Right kidney (tissue), 1 donor: Measurements from ENCODE around the gene C11orf91.
"Not testable (repeated sequence)": the region's sequence is repeated elsewhere in the genome, so short reads cannot be mapped to it uniquely, and the experiment has no call there.

ENCODE experiments used
- DNase-seq: peaks from one replicate; pipeline ENCODE4 v3.0.0-alpha.2; 2016

The C11orf91 gene

GRCh38 chr11:33721984-33722383 is 21.4 kb upstream of the C11orf91 start:
- DNase-seq: no peak

DNA sequence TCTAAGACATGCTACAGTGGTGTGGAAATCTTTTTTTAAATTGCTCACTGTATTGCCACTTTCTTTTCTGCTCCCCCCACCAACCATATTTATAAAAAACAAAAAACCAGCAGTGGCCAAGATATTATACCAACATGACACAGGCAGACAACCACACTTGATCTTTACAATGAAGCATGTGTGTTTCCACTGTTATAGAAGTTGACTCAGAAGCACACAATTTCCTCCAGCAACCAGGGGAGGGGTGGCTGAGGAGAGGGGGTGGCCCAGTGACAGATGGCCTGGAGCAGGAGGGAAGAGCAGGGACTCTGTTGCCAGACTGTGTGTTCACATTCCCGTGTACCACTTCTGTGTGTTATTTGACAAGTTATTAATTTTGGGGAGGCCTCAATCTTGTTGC is 20.8 kb upstream of the C11orf91 start:
- DNase-seq: no peak

DNA sequence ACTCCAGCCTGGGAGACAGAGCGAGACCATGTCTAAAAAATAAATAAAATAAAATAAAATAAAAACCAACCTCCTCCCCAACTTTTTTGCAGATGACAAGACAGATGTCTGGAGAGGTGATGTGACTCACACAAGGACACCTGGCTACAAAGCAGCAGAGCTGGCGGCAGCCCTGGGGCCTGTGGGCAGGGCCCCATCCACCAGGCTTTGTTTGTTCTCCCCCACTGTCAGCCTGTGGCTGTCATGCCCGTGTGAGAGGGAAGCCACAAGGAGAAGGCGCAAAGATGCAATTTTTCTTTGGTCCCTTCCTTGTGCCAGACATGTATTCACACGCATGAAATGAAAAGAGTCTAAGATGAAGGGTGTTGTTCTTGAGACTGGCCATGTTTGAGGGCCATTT is 19.0 kb upstream of the C11orf91 start:
- no peak for DNase-seq

- no peak for DNase-seq
Measured at GRCh38 chr11:33718440-33718839, 17.8 kb upstream of the C11orf91 start.

DNA sequence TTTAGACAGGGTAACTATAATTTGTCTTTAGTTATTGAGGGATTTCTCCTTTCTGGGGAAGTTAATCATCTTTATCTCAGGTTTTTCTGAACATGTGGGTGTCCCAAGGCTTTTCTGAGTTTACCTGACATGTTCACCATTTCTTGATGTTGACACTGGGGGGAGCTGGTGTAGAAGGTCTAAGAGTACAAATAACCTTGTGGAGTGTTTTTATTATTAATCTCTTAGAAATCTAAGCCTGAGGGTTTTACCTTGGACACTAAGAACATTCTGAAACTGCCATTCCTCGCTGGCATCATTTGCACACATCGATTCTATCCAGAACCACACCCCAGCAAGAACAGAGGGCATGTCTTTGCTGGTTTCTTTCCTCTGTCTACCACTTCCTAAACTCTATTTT is 15.6 kb upstream of the C11orf91 start:
- no peak for DNase-seq

DNA sequence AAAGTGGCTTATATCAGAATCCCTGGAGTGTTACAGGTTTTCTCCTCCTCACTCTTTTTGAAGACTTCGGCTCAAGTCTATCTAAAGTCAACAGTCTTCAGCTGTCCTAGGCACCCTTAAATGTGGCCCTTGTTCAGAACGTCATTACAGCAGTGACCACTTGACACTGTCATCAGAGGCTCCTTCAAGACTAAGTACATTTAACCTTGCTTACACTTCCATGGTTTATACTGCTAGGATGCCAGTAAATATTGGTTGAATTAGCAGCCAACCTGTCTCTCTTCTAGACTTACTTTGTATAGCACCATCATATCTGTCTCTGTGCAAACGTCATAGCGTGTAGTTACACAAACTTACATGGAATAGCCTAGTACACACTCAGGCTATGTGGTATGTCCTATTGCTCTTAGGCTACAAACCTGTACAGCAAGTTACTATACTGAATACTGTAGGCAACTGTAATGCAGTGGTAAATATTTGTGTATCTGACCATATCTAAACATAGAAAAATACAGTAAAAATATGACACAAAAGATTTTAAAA is 13.3 kb upstream of the C11orf91 start:
- no peak for DNase-seq

GRCh38 chr11:33713151-33713855 is 12.7 kb upstream of the C11orf91 start:
- no peak for DNase-seq

- no peak for DNase-seq
Measured at GRCh38 chr11:33712436-33712835, 11.8 kb upstream of the C11orf91 start.

- no peak for DNase-seq
Measured at GRCh38 chr11:33709466-33709865, 8.8 kb upstream of the C11orf91 start.

- DNase-seq: no peak
Measured at GRCh38 chr11:33708985-33709384, 8.4 kb upstream of the C11orf91 start.

DNA sequence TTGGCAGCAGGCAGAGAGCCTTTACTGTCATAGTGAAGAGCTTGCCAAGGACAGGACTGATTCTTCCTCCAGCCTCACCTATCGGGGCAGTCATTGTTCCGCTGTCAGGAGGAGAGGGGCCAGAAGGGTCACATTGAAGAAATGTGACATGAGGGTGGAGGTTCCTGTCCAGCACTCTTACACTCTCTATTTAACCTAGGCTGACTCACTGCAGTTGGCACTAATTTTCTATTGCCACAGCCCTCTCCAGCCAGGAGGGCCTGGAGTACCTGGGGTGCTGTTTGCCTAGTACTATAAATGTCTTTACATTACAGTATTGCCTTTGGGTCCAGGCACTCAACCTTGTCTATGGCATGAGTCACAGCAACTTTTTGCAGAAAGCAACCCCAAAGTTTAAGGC is 7.2 kb upstream of the C11orf91 start:
- not testable (repeated sequence) for DNase-seq

DNA sequence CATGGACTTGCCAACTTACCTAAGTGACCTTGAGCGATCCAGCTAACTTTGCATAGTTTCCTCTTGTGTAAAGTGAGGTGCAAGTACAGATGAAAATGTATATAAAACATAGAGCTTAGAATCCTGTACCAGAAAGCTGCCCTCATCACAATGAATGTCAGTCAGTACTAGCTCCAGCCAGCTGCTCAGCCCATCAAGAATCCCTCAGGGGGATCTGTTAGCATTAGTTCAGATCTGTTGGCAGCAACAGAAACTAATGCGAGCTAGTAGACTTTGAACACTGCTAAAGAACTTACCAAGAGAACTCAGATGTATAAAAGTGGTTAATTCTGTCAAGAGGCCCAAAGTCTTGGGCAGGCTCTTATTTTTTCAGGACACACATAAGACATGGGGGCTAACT is 6.3 kb upstream of the C11orf91 start:
- DNase-seq: no peak

DNA sequence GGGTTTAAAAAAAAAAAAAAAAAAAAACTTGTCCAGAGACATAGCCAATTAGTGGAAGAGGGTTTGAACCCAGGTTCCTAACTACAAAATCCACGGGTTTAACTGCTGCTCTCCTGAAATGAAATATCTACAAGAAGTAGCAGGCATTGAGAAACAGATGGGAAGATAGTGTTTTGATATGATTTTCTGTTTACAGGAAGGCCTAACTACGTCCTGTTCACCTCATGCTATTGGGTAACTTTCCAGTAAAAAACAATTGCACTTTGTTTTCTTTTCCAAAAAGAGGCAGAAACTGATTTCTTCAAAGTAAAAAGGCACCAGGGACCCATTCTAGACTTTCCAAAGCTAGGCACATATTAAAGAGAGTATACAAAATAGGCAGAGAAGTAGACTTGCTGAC is 5.9 kb upstream of the C11orf91 start:
- no peak for DNase-seq

DNA sequence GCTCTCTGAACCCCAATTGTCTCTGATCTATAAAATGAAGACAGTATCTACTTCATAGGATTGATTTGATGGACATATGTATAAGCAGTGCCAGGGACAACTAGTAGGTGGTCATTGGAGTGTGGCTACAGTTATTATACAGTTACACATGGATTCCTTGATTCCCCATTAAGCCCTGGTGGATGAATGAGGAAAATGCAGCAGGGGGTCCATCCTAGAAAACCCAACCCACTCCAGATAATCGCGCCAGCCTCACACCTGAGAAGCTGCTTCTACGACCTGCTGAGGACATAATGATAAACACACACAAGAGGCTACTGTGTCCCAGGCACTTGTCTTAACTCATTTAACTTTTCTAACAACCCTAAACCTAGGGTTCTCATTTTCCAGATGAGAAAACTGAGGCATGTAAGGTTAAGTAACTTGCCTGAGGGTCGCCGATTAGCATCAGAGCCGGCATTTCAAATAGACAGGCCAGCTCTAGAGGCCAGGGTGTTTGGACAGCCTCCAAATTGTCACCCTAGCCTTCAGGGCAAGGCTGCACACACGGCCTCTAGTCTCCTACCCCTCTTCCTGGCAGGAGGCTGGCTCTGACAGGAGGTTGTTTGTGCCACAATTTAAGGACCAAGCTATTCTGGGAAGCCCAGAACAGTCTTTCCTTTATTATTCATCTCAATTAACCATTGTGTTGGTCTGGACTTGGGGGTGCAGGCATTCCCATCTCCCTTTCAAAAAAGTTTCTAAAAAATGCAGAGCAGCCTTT is 3.8 kb upstream of the C11orf91 start:
- no peak for DNase-seq

- no peak for DNase-seq
Measured at GRCh38 chr11:33703788-33704187, 3.2 kb upstream of the C11orf91 start.

DNA sequence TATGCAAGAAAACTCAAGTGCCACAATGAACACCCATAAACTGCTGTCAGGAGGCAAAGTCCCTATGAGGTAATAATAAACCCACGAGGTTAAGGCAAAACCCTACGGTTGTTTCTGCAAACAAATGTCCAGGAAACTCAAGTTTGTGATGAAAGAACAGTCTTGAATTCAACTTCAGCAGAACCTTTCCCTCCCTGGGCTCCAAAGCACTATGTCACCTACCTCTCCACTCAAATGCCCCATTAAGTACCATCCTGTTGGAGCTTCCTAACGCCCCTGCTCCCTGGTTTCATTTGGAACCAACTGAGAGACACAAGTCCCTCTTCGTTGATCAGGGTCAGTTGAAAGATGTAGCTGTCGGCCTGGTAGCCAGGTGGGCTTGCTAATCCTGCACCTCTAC is 2.6 kb upstream of the C11orf91 start:
- no peak for DNase-seq

- no peak for DNase-seq
Measured at GRCh38 chr11:33701302-33702230, 940 bp upstream of the C11orf91 start.

DNA sequence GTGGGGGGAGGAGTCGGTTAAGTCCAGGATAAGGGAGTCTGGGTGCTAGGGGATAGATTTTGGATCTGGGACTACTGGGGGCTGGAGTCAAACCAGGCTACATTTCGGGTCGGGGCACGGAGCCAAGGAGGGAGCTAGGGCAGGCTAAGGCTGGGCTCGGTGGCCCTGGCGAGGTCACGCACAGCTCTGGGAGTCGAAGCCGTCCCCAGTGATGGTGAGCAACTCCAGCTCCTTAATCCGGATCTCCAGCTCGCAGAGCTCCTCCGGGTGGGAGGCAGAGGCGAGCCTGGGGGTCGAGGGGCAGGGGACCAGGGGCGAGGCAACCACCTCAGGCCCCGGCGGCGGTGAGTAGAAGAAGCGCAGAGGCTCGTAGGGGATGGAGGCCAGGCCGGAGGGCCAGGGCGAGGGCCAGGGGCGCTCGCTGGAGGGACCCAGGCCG is 544 bp downstream of the C11orf91 start:
- DNase-seq: no peak

GRCh38 chr11:33699515-33700062 is 1.0 kb downstream of the C11orf91 start:
- no peak for DNase-seq

- DNase-seq: no peak
Measured at GRCh38 chr11:33698921-33699320, 1.7 kb downstream of the C11orf91 start.

- DNase-seq: no peak
Measured at GRCh38 chr11:33697997-33698396, 2.6 kb downstream of the C11orf91 start.

DNA sequence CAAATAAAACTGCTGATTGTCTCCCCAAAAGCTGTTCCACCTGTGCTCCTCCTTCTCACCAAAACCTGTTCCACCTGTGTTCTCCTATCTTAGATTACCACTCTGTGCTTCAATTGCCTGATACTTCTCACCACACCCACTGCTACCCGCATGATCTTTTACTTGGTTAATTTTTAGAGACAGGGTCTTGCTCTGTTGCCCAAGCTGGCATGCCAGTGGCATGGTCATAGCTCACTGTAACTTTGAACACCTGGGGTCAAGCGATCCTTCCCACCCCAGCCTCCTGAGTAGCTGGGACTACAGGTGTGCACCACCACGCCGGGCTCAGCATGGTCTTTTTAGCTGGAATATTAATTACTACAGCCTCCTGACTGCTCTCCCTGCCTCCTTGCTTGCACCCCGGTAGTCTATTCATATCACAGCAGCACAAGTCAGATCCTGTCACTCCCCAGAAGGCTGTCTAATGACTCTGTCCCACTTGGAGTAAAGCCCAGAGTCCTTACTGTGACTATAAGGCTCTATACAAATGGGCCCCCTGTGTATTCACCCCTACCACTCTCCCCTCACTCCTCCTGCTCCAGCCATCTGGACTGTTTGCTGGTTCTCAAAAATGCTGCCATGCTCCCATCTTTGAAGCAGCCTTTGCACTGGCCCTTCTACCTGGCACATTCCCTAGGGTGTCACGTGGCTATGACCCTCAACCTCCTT is 3.5 kb downstream of the C11orf91 start:
- no peak for DNase-seq
